CD14-positive monocyte (primary cell): ENCODE data around the gene WNT2. TPM values are rescaled to one million over a fixed set of nuclear protein-coding genes. Genes with fewer than 3 reads are reported as not detected.
A peak's percentile ranks its signal among the peaks of the same experiment; 100 is the strongest.

Experiments
- DNase-seq, 3 donors: peaks; one replicate each; pipeline ENCODE4 v3.0.0-alpha.2; 2011 to 2022
- H2AFZ ChIP-seq: 2 replicates; pipeline ENCODE4 v1.6.0; 2012; ENCODE audit warnings: mild to moderate bottlenecking, low read depth, low read length, inconsistent platforms; ENCODE audit not compliant: insufficient read depth, poor library complexity, severe bottlenecking
- H3K27ac ChIP-seq, 2 donors: 1 replicate in 1 of 2; 2 replicates in 1 of 2; pipeline ENCODE4 v1.5.1; 2012 to 2013; ENCODE audit warnings: low read length in 2 of 2, control low read depth in 1 of 2, inconsistent platforms in 1 of 2, low read depth in 1 of 2, mild to moderate bottlenecking in 1 of 2
- H3K27me3 ChIP-seq, 2 donors: one replicate each; pipeline versions ENCODE4 v1.6.0 to v1.6.1; 2011 to 2013; ENCODE audit warnings: low read length in 2 of 2; ENCODE audit not compliant: control insufficient read depth in 2 of 2, insufficient read depth in 2 of 2
- H3K36me3 ChIP-seq, 2 donors: replicated peaks in 1 of 2; 1 replicate in 1 of 2; 2 replicates in 1 of 2; pipeline versions ENCODE4 v1.5.1 to v1.6.1; 2012 to 2013; ENCODE audit warnings: low read length in 2 of 2, control low read depth in 1 of 2, inconsistent platforms in 1 of 2, mild to moderate bottlenecking in 1 of 2; ENCODE audit not compliant: insufficient read depth in 2 of 2, control insufficient read depth in 1 of 2
- H3K4me1 ChIP-seq, 2 donors: 1 replicate in 1 of 2; 2 replicates in 1 of 2; pipeline versions ENCODE4 v1.5.1 to v1.6.1; 2012 to 2013; ENCODE audit warnings: low read length in 2 of 2, control low read depth in 1 of 2, inconsistent platforms in 1 of 2, mild to moderate bottlenecking in 1 of 2, moderate library complexity in 1 of 2; ENCODE audit not compliant: insufficient read depth in 2 of 2, control insufficient read depth in 1 of 2
- H3K4me2 ChIP-seq: replicated peaks from 2 replicates; pipeline ENCODE3; 2012; ENCODE audit warnings: low read length, moderate library complexity, mild to moderate bottlenecking; ENCODE audit not compliant: poor library complexity, severe bottlenecking; ENCODE audit errors: extremely low read depth
- H3K4me3 ChIP-seq, 3 experiments: fragments of 200-600 bp in 1 of 3; sonication (generic) in 1 of 3; replicated peaks in 1 of 3; 1 replicate in 2 of 3; 2 replicates in 1 of 3; pipeline ENCODE4 v1.5.1; 2011 to 2013; ENCODE audit warnings: low read length in 3 of 3, mild to moderate bottlenecking in 3 of 3, control low read depth in 2 of 3, low read depth in 2 of 3, inconsistent platforms in 1 of 3, moderate library complexity in 1 of 3
- H3K79me2 ChIP-seq: 2 replicates; pipeline ENCODE4 v1.6.0; 2012; ENCODE audit warnings: mild to moderate bottlenecking, control low read depth, inconsistent platforms, low read length, moderate library complexity; ENCODE audit not compliant: insufficient read depth
- H3K9ac ChIP-seq: 2 replicates; pipeline ENCODE4 v1.6.0; 2017; ENCODE audit warnings: low read length, mild to moderate bottlenecking; ENCODE audit not compliant: insufficient read depth, poor library complexity, severe bottlenecking
- H3K9me3 ChIP-seq, 2 donors: replicated peaks in 1 of 2; 1 replicate in 1 of 2; 2 replicates in 1 of 2; pipeline versions ENCODE4 v1.5.1 to v1.6.1; 2012 to 2013; ENCODE audit warnings: low read length in 2 of 2, control low read depth in 1 of 2; ENCODE audit not compliant: control insufficient read depth in 1 of 2, insufficient read depth in 1 of 2
- H4K20me1 ChIP-seq: 2 replicates; pipeline ENCODE4 v1.6.0; 2012; ENCODE audit warnings: mild to moderate bottlenecking, low read length, control low read depth, moderate library complexity; ENCODE audit not compliant: insufficient read depth
- H3K27ac Mint-ChIP-seq, 7 donors: one replicate each; pipeline ENCODE4 v1.8.0; 2020; ENCODE audit warnings: mild to moderate bottlenecking in 7 of 7, mixed read lengths in 7 of 7, moderate library complexity in 6 of 7, inconsistent platforms in 2 of 7
- H3K27me3 Mint-ChIP-seq, 3 donors: one replicate each; pipeline ENCODE4 v1.8.0; 2021 to 2022; ENCODE audit warnings: low read depth in 3 of 3, mild to moderate bottlenecking in 3 of 3, mixed read lengths in 3 of 3, moderate library complexity in 3 of 3, inconsistent platforms in 1 of 3
- H3K36me3 Mint-ChIP-seq, 2 donors: one replicate each; pipeline ENCODE4 v1.8.0; 2020; ENCODE audit warnings: mixed read lengths in 2 of 2, inconsistent platforms in 1 of 2, mild to moderate bottlenecking in 1 of 2
- H3K4me1 Mint-ChIP-seq: one replicate; pipeline ENCODE4 v1.8.0; 2020; ENCODE audit warnings: mild to moderate bottlenecking, mixed read lengths
- H3K4me3 Mint-ChIP-seq, 2 donors: one replicate each; pipeline ENCODE4 v1.8.0; 2020; ENCODE audit warnings: mild to moderate bottlenecking in 2 of 2, mixed read lengths in 2 of 2, moderate library complexity in 1 of 2
- H3K9me3 Mint-ChIP-seq, 7 donors: one replicate each; pipeline ENCODE4 v1.8.0; 2020 to 2022; ENCODE audit warnings: mixed read lengths in 7 of 7, mild to moderate bottlenecking in 6 of 7, moderate library complexity in 6 of 7, inconsistent platforms in 2 of 7
- CTCF ChIP-seq: fragments of 200-600 bp; IDR thresholded peaks from one replicate; pipeline ENCODE4 v1.8.0; 2022; ENCODE audit warnings: antibody characterized with exemption, mild to moderate bottlenecking
- WGBS: methylation state at CpG from one replicate; pipeline ENCODE4 v1.1.5; 2013; ENCODE audit warnings: missing lambda C conversion rate; ENCODE audit not compliant: insufficient coverage; 5-methylcytosine and 5-hydroxymethylcytosine counted together
- intact Hi-C, 2 donors: fragments of 100-400 bp; cut with micrococcal nuclease; formaldehyde crosslinking; loops; one replicate each; pipeline versions ENCODE4 v1.15.0 to v1.15.1; 2023
- polyA plus RNA-seq, 3 donors: library from polyadenylated mRNA; depleted of rRNA in 1 of 3; unstranded in 2 of 3; stranded (reverse) in 1 of 3; fragments of 300-500 nt in 2 of 3; fragments of >200 nt in 1 of 3; fragmentation: Illumina TruSeq in 2 of 3; gene quantifications; 1 replicate in 2 of 3; 2 replicates in 1 of 3; pipeline ENCODE4 v1.2.3, GENCODE V29; 2012 to 2021

The WNT2 gene
- polyA plus RNA-seq, 3 donors = not detected

GRCh38 chr7:117282239-117282812, 40.5 kb downstream of the WNT2 start:
- Histone ChIP-seq H3K27ac (no peak overlapping the region), H3K9ac (no peak overlapping the region), H3K4me2 (no peak overlapping the region), H2AFZ (no peak overlapping the region), H3K4me3 (no peak overlapping the region), H3K36me3 (no peaks in the 10 kb centered on the region), H3K27me3 (no peaks in the 10 kb centered on the region), H3K79me2 (no peaks in the 10 kb centered on the region), H3K4me1 (no peaks in the 10 kb centered on the region), H4K20me1 (no peaks in the 10 kb centered on the region), H3K9me3 (no peaks in the 10 kb centered on the region)
- H3K4me1 Mint-ChIP-seq = no peaks in the 10 kb centered on the region
- no peak for TF ChIP-seq CTCF
- DNase-seq = no peak
- peak overlapping the region in 2 of 7 donors; percentile 33 to 43 for H3K27ac Mint-ChIP-seq
- H3K36me3 Mint-ChIP-seq = no peaks in the 10 kb centered on the region
- H3K27me3 Mint-ChIP-seq = peaks cover 1 to 3% (median 2%) of the 10 kb centered on the region in 3 donors
- WGBS = 0% methylated on average over 1 of the region's 1 CpG
- intact Hi-C loops = no loop called here
- H3K4me3 Mint-ChIP-seq = no peak overlapping the region
- peaks cover 0 to 11% (median 3%) of the 10 kb centered on the region in 7 donors for H3K9me3 Mint-ChIP-seq

GRCh38 chr7:117281562-117281961, 41.3 kb downstream of the WNT2 start:
- Histone ChIP-seq H3K9ac (no peak overlapping the region), H3K4me3 (no peak overlapping the region)
- intact Hi-C loops = no loop called here

More at GRCh38 chr7:117281562-117281961, 41.3 kb downstream of the WNT2 start:
- TF ChIP-seq CTCF = no peak
- H3K9me3 Mint-ChIP-seq = peaks cover 0 to 11% (median 3%) of the 10 kb centered on the region in 7 donors
- no peak overlapping the region for H3K27ac ChIP-seq
- no peak overlapping the region for H2AFZ ChIP-seq
- H3K27me3 ChIP-seq = no peaks in the 10 kb centered on the region
- no peak overlapping the region for H3K4me2 ChIP-seq
- no peaks in the 10 kb centered on the region for H3K36me3 ChIP-seq
- 94% methylated on average over 5 of the region's 5 CpGs for WGBS
- no peaks in the 10 kb centered on the region for H3K9me3 ChIP-seq
- no peaks in the 10 kb centered on the region for H3K79me2 ChIP-seq
- no peak overlapping the region for H3K4me3 Mint-ChIP-seq
- H3K4me1 Mint-ChIP-seq = no peaks in the 10 kb centered on the region
- peaks cover 1 to 3% (median 2%) of the 10 kb centered on the region in 3 donors for H3K27me3 Mint-ChIP-seq
- no peaks in the 10 kb centered on the region for H3K36me3 Mint-ChIP-seq
- no peaks in the 10 kb centered on the region for H3K4me1 ChIP-seq
- H4K20me1 ChIP-seq = no peaks in the 10 kb centered on the region
- no peak overlapping the region for H3K27ac Mint-ChIP-seq
- DNase-seq = no peak
